Activated naive CD4-positive, alpha-beta T cell treated with Interleukin-2 at 50 U/mL for 16 hours (primary cell): ENCODE results near the gene ZFC3H1.
"Not testable (repeated sequence)": the region's sequence is repeated elsewhere in the genome, so short reads cannot be mapped to it uniquely, and the experiment has no call there.

ENCODE experiments used
- DNase-seq: peaks from one replicate; pipeline ENCODE4 v3.0.0-alpha.2; 2020

The ZFC3H1 gene

DNA sequence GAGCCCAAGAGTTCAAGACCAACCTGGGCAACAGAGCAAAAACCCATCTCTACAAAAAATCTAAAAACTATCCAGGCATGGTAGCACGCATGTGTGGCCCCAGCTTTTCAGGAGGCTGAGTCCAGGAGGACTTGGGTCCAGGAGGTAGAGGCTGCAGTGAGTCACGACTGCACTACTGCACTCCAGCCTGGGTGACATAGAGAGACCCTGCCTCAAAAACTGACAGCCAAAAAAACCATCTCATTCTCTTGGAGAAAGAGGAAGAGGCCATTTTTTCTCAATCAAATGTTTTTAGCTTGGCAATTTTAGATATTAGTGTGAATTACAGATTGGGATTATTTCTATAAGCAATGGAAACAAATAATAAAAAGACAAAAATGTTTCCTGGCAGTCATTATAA is 38.2 kb downstream of the ZFC3H1 start:
- DNase-seq = no peak

DNA sequence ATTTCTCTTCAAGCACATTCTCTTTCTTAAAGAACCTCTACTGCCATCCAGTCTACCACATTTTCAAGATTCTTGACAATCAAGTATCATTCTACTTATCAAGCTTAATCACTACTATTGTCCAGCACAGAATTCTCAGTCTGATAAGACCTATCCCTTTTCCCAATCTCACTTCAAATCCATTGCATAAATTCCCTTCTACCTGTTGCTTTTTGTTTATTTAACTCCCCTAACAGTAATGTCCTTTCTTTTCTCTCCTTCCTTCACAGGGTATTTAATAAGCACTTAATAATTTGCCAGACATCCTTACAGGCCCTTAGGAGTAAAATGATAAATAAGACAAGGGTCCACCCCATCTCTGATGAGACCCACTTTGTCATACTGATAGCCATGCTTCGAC is 41.7 kb downstream of the ZFC3H1 start:
- no peak for DNase-seq

DNA sequence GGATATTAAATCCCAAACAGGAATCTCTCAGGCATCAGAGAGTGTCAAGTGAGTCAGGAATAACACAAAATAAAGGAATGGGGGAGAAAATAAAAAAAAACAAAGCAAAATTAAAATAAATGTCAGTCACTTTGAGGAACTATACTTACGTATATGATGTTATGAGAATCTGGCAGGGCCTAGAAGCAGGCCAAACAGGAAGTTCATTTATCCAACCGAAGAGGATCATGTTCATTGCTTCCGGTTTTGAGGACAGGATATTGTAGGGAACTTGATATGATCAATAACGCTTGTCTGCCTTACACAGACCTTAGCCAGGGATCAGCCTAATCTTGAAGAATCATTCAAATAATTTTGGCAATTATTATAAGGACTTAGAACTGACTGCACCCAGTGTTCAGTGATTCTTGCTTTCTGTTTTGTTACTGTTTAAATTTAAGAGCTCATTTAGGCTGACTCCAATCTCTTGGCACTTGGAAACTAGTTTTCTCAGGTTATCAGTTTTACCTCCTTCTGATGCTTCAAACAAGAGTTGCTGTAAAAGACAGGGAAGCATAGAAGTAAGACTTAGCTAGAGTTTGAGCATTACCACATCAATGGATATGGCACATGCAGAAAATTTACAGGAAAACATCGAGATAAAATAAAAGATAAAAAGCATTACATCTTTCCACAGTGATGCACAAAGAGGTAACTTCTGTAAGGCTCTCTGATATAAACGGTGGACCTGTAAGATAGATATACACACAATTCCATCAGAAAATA is 53.4 kb downstream of the ZFC3H1 start:
- DNase-seq = no peak

DNA sequence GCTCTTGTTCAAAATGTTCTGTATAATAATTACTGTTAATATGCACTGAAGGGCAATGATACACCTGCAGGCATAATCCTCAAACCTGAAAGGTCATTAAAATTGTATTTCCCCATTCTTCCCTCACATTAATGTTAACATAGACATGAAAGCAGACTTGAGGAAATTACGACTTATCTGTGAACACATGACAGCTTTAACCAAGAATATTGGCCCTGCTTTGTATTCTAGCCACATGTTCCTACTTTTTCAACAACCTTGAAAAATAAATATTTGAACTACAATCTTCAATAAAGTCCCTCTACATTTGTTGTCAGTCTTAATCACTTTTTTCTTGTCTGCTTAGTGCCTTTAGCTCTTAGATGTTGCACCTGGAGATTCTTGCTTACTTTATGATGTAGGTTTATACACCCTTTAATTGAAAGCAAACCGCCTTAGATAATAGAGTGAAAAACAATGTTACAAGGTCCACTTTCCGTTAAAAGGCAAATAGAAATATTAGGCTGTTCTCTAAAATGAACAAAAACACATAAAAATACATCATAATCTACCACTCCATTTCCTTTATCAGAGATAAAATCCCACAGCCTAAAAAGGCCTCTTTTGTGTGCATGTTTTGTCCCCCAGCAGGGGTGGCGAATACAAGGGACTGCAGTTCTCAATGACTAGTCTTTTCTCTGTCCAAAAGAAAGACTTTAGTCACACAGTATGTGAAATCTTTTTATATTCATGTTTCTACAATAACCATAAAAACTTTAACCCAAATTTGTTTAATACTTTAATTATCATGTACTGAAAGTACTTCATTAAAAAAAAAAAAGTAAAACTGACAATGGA is 55.9 kb downstream of the ZFC3H1 start:
- no peak for DNase-seq

DNA sequence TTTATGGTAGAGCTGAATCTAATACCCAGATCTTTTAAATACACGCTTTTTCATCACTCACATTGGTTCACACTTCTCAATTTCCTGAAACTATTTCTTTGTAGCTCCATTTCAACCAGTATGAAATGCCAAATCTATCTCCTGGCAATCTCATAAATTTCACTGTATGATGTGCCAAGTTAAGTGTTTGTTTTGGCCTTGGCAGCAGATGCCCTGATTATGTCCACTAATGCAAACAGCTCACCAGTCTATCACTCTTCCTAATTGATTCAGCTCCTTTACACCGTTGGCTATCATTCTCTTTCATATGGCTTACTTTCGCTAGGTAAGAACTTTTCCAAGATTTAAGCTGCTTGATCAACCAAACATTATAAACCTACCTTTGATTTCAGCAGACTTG is 58.6 kb downstream of the ZFC3H1 start:
- DNase-seq = no peak

DNA sequence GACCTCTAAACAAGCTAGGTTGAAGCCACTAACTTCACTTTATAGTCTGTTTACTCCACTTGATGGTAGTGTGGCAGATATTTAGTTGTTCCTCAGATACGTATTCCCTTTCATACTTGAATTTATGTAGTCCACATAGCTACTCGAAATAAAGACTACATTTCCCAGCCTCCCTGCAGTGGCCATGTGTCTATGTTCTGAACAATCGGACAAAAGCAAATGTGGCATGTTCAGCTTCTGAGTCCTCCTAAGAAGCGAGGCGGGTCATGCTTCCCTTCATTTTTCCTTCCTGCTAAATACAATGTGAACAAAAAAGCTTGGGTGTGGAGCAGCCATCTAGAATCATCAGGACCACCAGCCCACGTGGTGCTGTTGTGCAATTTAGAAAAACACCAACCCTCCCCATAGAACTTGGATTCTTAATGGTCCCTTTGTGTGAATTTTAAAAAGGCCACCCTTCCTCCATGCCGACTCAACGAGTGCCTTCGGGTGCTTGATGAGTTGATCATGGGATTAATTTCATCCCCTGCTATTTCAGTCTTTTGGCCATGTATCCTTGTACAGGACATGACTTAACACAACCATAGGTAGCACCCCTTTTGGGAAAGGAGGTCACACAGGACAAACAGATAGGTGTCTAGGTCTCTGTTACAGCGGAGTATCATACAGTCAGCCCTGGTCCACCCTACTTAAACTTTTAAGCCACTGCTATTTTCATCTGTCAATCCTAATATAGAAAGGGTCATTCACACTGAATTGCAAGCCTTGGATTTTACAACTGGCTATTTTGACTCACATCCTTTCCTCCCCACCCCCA is 60.7 kb downstream of the ZFC3H1 start:
- DNase-seq = no peak

DNA sequence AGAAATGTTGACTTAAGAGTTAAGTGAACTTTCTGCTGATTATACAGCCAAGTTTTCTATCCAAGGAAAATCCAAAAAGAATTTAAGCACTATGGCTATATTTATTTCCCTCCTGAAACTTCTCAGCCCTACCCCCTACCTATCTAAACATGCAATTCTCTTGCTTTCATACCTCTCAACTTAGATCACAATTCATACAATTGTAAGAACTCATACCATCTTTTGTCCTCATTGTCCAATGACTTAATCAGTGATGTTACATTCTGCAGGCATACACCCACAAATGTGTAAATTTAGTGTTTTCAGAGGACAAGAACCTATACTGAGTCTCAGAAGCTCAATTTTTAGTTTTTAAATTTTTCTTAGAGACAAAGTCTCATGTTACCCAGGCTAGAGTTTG is 62.1 kb downstream of the ZFC3H1 start:
- no peak for DNase-seq

DNA sequence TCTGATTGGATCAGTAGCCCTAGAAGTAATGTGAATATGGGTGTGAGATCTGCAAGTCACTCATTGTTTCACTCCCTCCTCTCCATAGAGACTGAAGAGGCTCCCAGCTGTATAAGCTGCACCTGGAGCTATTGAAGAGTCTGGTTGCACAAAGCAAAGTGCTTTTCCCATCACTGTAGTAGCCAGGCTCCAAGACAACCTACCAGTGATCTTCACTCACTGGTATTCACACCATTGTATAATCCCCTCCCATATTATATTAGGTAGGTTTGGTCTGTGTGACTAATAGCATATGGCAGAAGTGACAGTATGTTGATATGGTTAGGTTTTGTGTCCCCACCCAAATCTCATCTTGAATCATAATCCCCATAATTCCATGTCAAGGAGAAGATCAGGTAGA is 64.4 kb downstream of the ZFC3H1 start:
- DNase-seq = no peak

DNA sequence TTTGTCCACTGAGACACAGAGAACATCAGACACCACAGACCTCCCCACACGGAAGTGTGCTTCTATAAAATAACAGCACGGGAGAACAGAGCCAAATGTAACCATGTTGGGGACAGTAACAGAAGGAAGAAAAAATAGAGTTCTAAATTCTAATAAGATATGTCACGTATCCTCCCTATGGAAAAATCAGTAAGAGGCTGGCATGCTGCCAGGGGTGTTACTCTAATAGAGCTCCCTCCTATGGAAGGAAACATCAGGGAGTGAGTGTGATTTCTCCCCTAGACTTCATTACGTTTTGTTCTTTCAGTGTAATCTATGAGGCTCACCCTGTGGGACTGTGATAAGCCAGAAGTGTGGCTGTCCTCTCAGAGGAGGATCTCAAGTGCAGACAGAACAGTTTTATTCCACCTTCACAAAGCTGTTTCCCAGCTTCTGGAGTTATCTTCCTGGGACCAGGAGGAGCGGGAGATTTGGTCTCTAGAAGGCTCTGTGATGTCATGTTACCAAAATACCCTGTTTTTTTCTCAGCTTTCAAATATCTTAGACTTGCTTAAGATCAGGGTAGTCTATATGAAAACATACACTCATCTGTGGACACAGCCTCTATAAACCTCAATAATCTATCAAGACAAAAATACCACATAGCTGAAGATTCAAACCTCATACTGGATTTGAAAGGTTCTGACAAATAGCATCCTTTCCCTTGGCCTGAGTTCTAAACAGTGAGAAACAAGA is 69.3 kb downstream of the ZFC3H1 start:
- DNase-seq = no peak

DNA sequence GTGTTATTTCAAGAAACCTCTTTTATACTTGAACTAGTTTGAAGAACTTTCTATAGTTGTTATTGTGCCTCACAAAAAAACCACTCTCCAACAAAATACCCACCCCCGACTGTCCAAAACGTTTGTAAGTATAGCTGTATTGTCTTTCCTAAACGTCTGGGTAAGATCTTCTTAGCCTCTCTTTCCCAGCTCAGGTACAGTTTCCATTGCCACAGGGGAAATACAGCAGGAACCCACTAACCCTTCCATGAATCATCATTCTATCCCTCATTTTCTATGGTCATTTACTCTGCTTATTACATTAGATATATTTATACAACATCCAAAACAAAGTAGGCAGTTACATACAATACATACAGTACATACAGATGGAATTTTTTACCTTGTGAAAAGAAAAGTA is 70.8 kb downstream of the ZFC3H1 start:
- DNase-seq = no peak

DNA sequence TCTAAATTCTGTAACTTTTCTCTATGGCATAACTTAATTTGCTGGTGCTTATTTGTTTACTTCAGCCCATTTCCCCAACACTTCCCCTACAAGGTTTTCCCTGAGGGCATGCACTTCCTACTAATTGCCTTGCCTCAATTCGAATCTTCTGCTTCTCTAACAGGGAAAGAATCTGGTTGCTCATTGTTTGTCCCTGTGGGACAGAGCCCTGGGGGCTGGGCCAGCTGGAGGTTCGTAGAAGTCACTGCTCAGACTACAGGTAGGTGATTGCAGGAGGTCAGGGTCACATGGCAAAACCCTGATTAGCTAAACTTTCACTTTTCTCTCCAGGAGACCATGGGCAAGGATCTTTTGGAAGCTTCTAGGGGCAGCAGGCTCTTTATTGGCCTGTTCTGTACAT is 72.0 kb downstream of the ZFC3H1 start:
- no peak for DNase-seq

DNA sequence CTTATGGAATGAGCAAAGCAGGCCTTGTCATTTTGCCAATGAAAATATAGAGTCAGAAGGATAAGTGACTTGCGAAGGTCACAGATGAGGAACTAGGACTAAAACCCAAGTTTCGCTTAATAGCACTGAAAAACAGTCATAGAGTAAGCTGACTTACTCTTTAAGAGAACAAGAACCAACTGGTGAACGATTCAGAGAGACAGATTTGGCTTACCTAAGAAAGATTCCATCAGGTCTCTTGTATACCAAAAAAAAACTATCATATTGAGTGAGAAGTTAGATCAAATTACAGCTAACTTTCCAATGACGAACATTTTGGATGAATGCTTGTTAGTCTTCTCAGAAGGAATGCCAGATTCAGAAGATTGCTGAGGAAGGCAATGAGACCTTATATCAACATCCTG is 74.2 kb downstream of the ZFC3H1 start:
- DNase-seq = no peak

DNA sequence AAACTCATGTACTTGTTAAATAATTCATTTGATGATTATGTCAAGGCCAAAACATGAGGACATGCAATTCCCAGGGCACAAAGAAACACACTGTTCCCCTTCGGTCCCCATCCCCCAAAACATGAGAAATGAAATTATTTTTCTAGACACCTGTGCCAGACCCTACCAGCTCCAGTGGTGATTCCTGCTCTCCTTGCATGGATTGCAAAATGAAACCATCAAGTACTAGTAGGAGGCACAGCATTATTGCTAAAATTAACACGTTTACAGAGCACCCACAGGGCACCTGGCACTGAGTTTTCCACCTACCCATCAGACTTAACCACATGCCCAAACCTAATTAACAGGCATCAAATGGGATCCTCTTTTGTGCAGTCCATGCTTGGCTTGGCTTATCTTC is 76.6 kb downstream of the ZFC3H1 start:
- no peak for DNase-seq

DNA sequence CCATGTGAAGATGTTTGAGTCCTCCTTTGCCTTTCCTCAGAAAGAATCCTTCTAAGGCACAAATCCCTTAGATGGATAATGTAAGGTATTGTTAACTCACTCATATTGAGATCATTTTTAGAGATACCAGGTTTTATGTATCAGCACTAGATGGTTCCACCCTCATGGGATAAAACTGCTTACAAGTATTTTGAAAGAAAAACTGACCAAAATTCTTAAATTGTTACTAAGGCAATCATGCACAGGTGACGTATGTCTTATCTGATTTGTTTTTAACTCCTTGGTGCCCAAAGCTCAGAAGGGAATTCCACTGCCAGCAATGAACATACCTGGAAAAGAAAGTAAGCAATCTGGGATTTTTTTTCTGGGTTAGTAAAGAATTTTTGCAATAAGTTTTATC is 78.4 kb downstream of the ZFC3H1 start:
- no peak for DNase-seq

DNA sequence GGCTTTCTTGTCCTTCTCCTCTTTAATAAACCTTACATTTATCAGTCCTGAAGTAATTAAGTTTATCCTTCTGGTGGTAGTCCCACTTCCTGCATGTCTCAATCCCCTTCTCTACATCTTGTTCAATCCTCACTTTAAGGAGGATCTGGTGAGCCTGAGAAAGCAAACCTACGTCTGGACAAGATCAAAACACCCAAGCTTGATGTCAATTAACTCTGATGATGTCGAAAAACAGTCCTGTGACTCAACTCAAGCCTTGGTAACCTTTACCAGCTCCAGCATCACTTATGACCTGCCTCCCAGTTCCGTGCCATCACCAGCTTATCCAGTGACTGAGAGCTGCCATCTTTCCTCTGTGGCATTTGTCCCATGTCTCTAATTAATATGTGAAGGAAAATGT is 79.3 kb downstream of the ZFC3H1 start:
- DNase-seq = no peak

DNA sequence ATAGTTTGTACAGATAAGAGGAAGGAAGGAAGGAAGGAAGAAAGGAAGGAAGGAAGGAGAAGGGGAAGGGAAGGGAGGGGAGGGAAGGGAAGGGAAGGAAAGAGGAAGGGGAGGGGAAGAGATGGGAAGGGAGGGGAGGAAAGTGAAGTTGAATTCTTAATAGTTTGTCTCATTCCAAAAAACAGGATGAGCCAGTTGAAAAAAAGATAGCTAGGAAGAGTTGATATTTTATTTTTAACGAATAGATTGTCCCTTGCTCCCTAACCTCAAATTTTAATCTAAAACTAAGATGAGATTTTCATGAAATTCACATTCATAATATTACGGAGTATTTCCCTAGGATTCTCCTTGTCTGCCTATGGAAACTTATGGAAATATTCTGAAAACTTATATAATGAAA is 80.7 kb downstream of the ZFC3H1 start:
- DNase-seq = no peak

DNA sequence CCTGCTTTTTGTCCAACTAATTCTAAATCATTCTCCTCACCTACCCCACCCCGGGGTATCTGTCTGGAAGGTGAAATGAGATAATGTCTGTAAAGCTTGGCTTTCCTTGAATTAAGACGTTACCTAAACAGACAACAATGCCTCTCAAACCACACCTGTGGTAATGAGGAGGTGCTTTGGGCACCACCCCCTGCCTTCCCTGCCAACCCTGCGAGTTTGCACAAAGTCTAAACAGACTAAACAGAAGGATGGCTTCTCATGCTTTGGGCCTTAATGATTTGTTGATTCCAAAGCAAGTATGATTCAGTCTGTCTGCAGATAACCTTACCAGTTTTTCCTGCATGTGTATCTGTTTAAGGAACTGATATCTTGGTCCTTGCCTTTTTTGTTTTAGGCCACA is 82.4 kb downstream of the ZFC3H1 start:
- no peak for DNase-seq

DNA sequence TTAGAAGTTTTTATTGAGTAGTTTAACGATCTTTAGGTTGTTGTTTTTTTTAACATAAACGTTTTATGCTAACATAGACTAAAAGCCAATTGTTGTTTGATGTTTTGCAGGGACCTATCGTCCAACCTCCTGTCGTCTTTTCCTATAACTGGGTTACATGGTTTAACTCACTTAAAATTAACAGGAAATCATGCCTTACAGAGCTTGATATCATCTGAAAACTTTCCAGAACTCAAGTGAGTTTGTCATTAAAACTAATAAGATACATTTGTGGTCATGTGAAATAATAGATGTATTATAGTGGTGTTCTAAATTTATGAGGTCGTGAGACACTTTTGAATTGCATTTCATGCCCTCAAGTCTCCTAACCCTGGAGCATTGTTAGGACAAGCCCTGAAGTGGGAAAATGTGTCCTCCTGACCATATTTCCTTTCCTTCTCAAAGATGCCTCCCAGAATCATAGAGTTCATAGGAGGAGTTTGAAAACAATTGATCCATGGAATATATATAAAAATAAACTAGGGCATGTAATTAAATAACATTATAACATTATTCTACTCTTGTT is 84.9 kb downstream of the ZFC3H1 start:
- no peak for DNase-seq

DNA sequence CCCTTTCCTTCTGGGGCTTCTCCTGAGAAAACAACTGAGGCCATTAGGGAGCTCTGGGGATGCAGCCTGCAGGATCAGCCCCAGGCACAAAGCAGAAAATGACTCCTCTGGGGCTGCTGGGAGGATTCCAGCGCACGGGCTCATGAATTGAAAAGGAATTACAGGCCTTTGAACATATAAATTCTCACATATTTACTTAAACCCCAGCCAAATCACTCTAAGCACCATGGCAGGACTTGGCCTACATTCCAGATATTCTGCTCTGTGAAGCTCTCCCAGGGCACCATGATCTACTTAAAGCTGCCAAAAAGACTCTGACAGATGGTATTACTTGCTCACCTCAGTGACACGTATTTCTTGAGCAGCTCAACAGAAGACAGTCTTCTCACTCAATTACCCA is 87.2 kb downstream of the ZFC3H1 start:
- no peak for DNase-seq

DNA sequence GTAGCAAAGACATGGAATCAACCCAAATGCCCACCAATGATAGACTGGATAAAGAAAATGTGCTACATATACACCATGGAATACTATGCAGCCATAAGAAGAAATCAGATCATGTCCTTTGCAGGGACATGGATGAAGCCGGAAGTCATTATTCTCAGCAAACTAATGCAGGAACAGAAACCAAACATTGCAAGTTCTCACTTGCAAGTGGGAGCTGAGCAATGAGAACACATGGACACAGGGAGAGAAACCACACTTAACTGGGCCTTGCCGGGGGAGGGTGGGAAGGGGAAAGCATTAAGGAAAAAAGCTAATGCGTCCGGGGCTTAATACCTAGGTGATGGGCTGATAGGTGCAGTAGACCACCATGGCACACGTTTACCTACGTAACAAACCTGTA is 93.8 kb downstream of the ZFC3H1 start:
- DNase-seq = not testable (repeated sequence)

DNA sequence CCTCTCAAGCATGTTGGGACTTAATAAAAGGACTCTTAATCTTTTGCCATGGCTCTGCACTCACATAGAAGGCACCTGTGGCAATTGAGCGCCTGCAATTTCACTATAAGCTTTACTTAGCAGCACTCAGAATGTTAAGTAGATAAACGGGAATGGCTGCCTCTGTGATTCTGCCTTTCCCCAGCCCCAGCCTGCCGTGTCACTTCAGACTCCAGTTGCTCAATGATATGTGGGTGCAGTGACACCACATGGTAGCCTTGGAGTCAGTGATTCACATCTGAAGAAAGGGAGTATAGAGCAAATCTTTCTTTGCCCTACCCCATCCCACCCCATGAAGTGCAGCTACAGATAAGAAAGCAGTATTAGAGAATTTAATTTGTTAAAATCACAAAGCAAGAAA is 96.1 kb downstream of the ZFC3H1 start:
- no peak for DNase-seq

DNA sequence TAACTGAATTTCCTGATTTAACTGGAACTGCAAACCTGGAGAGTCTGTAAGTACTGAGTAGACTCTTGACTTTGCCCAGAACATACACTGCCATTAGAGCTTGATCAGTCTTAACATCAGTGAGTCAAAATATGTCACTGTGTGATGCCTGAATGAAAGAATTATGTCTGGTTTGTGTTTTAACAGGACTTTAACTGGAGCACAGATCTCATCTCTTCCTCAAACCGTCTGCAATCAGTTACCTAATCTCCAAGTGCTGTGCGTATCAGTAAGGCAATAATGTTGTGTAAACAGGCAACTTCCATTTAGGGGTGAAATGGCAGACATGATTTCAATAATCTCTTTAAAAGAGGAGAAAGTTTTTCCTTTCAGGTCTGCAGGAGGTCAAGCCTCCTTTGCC is 97.0 kb downstream of the ZFC3H1 start:
- no peak for DNase-seq

DNA sequence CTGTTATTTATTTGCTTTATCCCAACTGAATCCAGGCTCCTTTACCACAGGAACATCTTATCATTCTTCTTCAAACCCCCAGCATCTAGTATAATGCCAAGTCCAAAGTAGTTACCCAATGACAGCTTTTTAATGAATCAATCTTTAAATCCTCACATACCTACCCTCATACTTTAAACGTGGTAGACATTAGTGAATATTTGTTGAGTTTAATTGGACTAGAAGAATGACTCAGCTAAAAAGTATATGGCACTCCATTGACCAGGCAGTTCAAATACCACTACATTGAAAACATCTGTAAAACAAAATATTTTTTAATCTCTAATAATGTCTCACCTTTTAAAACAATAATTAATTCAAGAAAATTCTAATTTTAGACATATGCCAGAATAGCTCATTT is 98.1 kb downstream of the ZFC3H1 start:
- DNase-seq = no peak
